Activated naive CD8-positive, alpha-beta T cell treated with anti-CD3 and anti-CD28 coated beads, Interleukin-2, amount 50 U/mL, for 16 hours (primary cell): ENCODE data around the gene OSBPL3.

Source experiments
- DNase-seq: peaks from one replicate; pipeline ENCODE4 v3.0.0-alpha.2; 2020; ENCODE audit warnings: low read depth, low spot score

Gene OSBPL3

DNA sequence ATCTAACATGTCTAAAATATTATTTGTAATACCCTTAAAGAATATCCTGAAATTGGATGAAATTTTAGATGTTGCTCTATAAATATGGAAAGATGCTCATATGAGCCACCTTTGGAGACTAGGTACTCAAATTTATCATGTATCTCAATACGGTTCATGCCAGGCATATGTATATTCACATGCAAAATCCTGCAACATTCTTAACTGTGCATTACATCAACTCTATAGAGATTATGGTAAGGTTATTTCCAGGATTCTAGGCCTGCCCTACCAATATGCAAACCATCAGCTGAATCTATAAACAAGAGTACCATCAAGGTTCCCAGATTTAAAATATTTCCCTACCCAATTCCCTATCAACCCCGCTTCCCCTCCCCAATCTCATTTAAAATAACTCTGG lies 27.5 kb downstream of the OSBPL3 start:
- no peak for DNase-seq

DNA sequence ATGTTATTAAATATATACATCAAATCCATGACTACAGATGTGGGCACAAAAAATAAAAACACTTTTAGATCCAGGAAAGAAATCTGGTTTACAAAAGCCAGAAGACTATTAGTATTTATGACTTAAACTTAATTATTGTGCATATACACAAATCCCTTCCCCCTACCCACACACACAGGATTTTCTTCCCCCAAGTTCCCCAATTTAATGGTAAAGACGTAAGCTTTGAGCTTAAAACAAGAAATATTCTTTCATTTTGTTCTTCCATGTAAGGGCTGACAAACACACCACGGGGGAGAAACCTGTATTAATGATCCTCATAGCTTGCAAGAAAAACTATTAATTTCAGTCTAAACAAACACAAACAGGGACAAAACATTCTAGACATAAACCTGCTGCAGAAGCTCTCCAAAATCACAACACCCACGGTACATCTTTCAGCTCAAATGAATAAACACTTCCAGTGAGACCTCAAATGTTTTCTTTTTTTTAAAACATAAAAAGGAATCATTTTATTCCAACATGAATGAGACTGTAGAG lies 28.5 kb downstream of the OSBPL3 start:
- no peak for DNase-seq

DNA sequence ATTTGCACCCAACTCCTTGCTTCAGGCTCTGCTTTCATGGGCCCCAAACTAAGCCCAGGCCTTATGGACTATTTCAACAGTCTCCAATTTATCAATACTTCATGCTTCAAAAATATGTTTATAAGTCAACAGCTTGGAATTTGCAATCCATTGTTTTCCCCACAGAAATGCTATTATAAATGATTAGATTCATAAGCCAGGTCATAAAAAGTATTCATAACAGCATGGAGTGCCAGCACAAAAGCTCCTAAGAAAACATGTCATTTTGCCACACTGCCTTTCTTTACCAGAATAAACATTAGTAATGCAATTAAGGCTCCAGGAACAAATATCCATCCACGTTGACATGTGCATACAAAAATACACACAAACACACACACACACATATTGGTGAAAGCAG lies 30.1 kb downstream of the OSBPL3 start:
- DNase-seq, result no peak

DNA sequence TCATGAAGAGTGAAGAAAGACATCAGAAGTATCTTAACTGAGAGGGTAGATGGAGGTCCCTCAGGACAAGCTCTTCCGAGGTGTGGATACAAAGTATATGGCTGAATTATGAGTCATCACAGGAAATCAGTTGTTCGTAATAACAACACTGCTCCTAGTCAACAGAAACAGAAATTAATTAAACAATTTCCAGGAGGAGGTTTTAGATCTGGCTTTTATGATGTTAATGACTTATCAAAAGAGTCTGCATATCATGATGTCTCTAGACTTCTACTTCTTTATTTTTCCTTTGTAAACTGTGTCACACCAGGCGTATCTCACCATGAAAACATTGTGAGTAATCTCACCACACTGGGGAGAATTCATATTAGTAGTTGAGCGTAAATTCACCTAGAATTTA lies 31.2 kb downstream of the OSBPL3 start:
- no peak for DNase-seq

DNA sequence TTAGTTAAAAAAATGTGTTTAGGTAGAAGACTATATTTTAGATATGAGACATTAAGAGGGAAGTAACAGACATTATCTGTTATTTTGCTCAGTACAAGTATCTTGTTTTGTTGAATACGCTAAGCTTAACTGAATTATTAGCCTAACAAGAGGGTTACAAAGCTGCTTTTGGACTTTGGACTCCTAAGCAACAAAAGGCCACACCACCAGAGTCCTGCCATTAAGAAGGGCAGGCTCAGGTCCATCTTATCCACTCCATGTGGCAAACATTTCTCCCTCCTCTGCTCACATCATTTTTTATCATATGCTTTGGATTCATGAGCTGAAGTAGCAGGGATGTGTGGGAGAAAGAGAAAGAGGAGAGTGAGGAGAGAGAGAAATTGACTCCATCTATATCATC lies 33.5 kb downstream of the OSBPL3 start:
- no peak for DNase-seq

DNA sequence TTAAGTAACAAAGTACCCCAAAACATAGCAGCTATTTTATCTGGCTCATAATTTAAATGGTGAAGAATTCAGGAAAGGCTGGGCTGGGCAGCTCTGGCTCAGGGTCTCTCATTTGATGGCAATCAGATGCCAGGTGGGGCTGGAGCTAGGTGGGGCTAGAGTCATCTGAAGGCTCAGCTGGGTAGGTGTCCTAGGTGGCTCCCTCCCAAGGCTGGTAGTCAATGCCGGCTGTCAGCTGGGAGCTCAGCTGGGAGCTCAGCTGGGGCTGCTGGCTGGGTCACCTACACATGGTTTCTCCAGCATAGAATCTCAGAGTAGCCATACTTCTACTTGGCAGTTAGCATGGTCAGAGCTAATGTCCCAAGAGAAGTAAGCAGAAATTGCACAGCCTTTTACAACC lies 34.1 kb downstream of the OSBPL3 start:
- no peak for DNase-seq

DNA sequence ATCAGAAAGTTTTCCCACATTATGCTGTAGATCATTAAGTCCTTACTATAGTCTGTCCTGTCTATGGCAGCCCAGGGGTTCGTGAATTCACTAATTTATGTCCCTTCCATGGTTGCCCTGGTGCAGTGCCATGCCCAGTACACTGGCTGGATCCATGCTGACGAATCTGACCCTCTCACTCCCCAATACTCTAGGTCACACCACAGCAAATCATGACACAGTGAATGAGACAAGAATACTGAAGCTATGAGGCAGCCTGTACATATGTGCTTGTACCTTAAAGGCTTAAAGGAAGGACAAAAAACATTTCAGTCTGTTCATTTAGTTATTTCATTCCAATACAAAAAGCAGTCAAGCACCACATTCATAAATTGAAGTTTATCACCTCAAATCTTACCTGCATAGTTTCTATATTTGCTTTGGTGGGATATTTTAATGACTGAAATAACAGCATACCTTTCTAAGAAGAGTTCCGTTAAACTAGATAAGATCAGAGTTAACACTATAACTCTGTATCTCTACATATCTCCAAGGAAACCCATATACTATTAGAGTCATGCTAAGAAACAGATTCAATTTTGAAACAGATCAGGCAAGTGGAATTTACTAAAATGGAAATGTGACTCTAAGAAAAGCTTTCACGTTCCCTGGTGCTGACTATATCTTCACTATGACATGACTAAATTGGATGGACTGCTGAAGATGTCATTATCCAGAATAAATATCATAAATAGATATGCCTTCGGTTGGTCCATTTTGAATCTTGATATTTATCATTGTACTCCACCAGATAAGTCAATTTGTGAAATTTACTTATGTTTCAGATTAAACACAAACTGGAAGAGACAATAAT lies 36.7 kb downstream of the OSBPL3 start:
- DNase-seq, result no peak

DNA sequence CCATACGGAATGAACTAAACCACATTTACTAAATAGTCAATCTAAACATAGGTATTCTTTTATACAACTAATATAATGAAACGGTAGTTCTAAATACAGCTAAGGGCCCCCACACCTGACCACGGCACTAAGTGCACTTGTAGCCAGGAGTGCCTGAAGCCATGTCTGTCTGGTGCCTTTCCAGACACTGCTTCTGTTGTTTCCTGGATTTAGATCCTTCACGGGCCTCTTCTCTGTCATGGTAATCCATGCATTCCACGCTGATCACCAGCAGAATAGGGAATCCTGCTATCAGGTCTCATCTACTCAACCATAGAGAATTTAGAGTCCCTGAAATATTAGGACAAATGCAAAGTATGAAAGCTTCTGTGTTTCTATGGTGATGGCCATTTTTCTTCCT lies 37.8 kb downstream of the OSBPL3 start:
- no peak for DNase-seq

DNA sequence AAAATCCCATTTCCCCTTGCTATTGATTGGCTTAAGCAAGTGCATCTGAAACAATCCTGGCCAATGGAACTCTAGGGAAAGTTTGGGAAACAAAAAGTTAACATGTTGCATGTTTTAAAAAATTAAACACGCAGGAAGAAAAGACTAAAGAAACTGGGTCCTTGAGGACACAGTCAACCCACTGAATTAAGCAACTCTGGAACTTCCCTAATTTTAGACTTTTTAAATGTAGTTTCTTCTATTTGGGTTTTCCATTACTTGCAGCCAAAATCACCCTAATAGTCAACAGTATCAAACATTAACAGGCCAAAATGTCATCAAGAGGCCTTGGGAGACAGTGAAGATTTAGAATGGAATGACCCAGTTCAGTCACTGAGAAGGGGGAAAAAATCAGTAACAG lies 40.6 kb downstream of the OSBPL3 start:
- DNase-seq, result no peak

DNA sequence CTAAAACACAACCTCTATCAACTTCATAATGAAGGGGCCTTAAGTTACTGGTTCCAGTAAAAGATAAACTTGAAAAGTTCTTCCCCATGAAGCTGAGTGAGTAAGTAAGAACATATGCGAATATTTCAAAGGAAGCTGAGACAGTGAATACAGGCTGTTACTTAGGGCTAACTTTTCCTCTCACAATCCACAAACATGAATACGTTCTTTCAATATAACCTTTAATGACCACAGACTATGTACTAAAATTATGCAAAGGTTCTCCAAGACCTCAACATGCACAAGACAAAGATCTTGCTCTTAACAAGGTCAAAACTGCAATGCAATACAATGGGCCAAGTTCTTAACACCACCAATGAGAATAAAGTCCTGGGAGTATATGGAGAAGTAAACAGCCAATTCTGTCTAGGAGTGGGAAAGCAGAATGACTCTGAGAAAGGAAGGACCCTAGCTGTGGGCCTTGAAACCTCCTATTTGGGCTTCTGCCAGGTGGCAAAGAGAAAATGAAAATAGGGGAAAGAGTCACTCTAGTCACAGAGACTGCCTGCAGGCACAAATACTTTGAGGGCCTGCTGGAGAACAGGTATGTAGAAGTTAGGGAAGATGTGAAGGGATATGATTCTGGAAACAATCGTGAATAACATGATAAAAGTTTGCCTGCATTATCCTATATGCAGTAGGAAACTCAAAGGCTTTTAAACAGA lies 43.7 kb downstream of the OSBPL3 start:
- no peak for DNase-seq

DNA sequence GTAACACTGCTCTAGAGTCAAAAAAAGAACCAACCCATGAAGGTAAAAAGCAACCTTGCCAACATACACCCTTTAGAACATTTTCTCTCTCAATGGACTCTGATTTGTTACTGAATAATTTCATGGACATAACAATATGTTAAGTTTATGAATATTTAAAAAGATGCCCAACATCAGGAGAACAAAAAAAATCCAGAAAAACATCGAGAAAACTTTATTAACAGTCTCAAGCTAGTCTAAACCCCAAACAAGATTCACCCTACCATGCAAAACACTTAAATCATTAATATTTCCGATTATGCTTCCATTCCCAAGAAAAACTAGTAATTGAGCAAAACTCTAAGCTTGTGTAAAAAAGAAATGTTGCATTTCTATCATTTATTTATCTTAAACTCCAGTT lies 46.7 kb downstream of the OSBPL3 start:
- no peak for DNase-seq

DNA sequence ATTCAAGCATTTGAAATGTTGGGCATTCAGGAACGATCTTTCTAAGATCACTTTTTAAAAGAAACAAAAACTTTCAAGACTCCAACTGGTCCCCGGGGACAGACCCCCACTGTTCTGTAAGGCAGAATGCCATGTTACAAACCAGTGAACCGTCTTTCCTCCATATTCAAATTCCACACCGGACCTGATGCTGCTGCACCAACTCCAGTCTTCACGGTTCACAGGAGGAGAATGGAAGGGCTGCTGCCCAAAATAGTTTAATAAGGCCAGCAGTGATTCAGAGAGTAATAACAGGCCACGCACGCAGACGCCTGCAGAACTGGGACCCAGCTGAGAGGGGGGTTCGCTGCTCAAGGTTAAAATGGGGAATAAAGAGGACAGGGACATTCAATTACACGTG lies 47.2 kb downstream of the OSBPL3 start:
- no peak for DNase-seq

DNA sequence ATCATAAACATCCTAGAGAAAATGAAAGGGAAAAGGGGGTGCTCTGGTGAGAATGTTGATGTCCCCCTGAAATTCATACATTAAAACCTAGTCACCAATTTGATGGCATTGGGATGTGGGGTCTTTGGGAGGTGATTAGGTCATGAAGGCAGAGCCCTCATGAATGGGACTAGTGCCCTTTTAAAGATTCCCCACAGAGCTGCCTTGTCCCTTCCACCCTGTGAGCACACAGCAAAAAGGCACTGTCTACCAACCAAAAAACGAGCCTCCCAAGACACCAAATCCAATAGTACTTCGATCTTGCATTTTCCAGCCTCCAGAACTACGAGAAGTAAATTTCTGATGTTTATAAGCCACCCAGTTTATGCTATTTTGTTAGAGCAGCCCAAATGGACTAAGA lies 47.6 kb downstream of the OSBPL3 start:
- no peak for DNase-seq

DNA sequence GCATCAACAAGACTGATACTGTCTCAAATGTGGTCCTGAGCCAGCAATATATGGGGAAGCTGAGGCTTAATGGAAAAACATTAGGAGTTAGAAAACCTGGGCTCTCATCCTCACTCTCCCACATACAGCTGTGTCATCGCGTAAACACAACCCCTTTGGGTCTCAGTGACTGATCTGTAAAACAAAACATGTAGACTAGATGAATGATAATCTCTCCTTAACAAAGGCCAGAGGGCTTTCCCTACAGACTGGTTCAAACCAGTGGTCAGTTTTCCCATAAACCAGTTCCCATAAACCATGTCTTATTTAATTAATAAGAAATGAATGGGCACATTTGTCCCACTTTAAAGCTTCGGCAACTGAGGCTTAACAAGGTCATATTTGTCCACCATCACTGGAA lies 48.1 kb downstream of the OSBPL3 start:
- DNase-seq, result no peak

DNA sequence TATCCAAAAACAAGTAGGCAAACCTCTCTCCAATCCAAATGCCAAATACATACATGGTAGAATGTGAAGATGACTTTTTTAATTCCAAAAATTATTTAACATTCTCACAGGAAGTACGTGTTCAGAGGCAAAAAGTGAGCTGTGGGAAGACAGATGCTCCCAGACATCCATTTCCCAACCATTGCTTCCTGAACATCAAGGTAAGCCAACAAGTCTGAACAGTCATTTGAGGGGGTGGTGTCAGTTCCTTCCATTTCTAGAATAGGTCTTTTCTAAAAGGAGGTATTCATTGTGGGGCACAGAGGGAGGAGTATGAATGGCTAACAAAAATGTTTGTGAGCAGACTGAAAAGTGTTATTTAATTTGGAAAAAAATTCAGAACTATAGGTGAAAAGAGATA lies 49.1 kb downstream of the OSBPL3 start:
- DNase-seq, result no peak

DNA sequence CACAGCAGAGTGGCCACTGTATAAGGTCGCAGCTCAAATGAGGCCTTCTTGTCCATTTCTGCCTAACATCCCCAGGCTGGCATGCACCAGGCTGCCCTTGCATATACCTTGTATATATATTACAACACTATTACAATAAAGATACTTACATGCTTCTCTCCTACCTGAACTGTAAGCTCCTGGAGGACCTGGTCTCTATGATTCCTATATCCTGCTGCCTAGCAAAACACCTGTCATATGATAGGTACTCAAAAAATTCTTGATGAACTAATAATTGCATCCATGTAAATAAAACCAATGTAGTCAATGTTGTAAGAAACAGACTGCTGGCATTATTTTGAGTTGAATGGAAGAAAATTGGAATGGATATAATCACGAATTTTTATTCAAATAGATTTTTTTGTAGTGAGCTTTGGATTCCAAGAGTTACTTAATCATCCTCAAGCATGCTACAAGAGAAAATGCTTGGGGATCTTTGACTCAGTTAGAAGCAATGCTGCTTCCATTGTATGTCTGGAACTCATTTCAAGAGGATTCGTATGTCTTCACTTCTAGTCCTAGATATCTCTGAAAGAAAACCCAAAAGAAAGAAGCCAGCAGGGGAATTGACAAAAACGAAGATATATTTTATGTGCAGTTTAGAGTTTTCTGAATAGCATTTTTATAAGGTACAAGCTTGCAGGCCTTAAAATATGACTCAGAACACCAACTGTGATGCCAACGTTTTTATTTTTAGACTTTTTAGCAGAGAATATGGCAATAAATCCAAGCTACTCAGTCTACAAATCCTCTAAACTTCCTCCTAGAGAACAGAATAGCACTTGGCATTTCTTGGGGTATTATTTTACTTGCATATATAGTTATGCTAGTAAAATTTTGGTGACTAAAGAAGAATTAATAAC lies 53.1 kb downstream of the OSBPL3 start:
- no peak for DNase-seq

DNA sequence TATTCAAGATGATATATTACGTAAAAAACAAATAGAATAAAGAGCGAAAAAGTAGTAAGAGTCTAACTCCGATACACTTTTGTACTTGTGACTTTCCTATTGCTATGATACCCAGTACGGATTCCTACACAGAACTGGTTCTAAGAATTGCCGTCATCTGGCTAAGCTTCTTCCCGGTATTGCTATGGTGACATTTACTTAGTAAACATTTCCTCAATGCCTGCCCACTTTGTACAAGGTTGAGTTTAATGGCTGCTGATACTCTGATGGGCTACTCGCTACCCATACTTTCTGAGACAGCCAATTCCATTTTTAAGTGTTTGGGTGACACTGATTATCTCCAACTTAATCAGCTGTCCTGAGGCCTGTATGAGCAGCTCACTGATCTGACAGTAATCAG lies 55.6 kb downstream of the OSBPL3 start:
- no peak for DNase-seq

DNA sequence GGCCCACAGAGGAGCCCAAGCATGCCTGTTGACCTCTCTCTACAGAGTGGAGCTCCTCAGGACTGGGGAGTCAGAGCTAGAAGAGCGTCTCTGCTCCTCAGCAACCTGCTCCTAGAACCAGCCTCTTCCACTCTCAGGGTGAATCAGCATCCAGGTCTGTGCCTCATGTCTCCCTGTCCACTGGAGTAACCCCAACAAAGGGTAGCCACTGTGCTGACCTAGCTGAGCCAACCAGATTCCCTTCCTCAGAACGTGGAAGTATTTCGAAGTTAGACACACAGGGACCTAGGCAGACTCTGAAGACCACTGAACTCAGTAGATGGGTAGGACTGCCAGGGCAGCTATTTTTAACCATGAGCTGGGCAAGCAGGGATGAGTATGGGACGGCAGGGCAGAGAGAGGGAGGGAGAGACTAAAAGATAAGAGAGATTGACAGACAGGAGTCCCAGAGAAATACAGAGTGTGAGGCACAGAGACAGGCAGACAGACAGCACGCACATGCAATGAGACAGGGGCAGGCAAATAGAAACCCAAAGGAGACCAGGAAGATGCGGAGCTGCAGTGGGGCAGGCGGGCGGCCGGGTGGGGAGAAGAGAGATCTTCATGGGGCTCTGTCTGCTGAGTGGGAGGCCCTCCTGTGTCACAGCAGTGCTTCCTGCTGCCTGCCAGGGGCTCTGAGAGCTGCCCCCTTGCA lies 56.7 kb downstream of the OSBPL3 start:
- no peak for DNase-seq

DNA sequence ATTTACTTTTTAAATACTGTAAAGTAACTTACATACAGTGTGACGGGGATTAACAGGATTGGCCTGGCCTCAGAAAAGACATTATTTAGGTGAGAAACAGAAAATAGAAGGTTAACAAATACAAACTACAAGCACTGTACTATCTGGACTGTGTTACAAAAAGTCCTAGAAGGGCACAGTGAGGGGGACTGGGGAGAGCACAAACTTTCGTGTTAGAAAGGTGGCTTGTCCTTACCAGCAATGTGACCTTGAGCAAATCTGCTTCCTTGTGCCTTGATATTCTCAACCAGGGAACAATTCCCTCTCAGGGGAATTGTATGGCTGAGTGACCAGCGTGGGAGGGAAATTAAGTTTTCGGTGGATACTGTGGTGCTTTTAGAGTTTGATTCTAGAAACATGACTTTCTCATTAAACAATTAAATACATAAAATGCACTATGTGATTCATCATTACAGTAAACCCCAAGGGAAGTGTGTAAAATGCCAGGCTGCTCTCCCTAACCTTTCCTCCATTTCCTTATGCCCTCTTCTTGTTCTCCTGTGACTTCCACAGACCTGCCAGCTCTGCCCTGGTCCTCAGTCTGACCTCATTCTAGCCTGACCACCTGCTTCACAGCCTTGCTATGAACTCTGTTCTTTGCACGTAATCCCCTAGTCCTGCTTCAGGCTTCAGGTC lies 57.7 kb downstream of the OSBPL3 start:
- no peak for DNase-seq

DNA sequence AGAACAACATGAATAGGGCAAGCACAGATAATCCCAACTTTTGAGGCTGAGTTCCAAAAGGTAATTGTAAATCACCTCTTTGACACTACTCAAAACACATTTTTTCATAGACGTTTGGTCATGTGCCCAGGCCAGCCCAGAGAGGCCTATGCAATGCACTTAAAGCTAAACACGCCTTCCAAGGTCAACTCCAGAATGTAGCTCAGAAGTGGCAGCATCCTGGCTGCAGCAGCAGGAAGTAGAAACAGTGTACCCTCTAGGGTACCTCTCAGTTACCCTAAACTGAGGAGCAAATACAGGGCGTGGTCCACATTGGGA lies 58.7 kb downstream of the OSBPL3 start:
- no peak for DNase-seq
